Activated CD8-positive, alpha-beta T cell treated with anti-CD3 and anti-CD28 coated beads, Interleukin-2, amount 10 ng/mL, durations not matched to agents 7 days and 5 days (primary cell): ENCODE measurements around the gene LCN9. TPM values are rescaled to one million over a fixed set of nuclear protein-coding genes. Genes with fewer than 3 reads are reported as not detected.

Experiments
- ATAC-seq: fragments of 150-1000 bp; cut with Tn5 transposase; one replicate; pipeline ENCODE4 v1.10.0; 2021; ENCODE audit warnings: moderate library complexity
- CTCF ChIA-PET: fragments of 350-600 bp; sonication (Branson Sonifier 250); formaldehyde crosslinking; loops from one replicate; lab custom pipeline; 2021; ENCODE audit warnings: antibody characterized with exemption; lab: Charles Lee
- POLR2A ChIA-PET: fragments of 350-600 bp; sonication (Branson Sonifier 250); formaldehyde crosslinking; loops from one replicate; lab custom pipeline; 2021; ENCODE audit warnings: antibody characterized with exemption; lab: Charles Lee
- DNase-seq: peaks from one replicate; pipeline ENCODE4 v3.0.0-alpha.2; 2020
- H3K27ac Mint-ChIP-seq: one replicate; pipeline ENCODE4 v1.8.0; 2021; ENCODE audit warnings: mild to moderate bottlenecking, mixed read lengths
- H3K27me3 Mint-ChIP-seq: one replicate; pipeline ENCODE4 v1.8.0; 2021; ENCODE audit warnings: low read depth, mixed read lengths
- H3K36me3 Mint-ChIP-seq: one replicate; pipeline ENCODE4 v1.8.0; 2021; ENCODE audit warnings: low read depth, mixed read lengths
- H3K4me1 Mint-ChIP-seq: one replicate; pipeline ENCODE4 v1.8.0; 2021; ENCODE audit warnings: low read depth, mixed read lengths
- H3K4me3 Mint-ChIP-seq: one replicate; pipeline ENCODE4 v1.8.0; 2021; ENCODE audit warnings: mild to moderate bottlenecking, mixed read lengths
- H3K9me3 Mint-ChIP-seq: one replicate; pipeline ENCODE4 v1.8.0; 2022; ENCODE audit warnings: mixed read lengths; ENCODE audit not compliant: insufficient read depth
- total RNA-seq, 2 experiments: library from RNA; stranded (reverse); gene quantifications; one replicate each; pipeline ENCODE4 v1.2.3, GENCODE V29; 2021

Gene LCN9
- not detected for total RNA-seq

GRCh38 chr9:135662758-135663450, at the start of gene LCN9:
Gene LCN9 (plus strand): TSS chr9:135663309. CDS start chr9:135663322, 13 bp downstream.
- POLR2A ChIA-PET = no interaction called here
- Mint-ChIP-seq H3K27me3 (no peaks in the 10 kb centered on the region), H3K4me3 (no peak within 1 kb of the TSS), H3K36me3 (no peaks in the 10 kb centered on the region), H3K9me3 (no peaks in the 10 kb centered on the region), H3K27ac (no peak within 1 kb of the TSS), H3K4me1 (no peaks in the 10 kb centered on the region)
- ATAC-seq (no peak), DNase-seq (no peak)
- CTCF ChIA-PET = no interaction called here

GRCh38 chr9:135613946-135614805, 48.9 kb upstream of the LCN9 start:
- no peak for DNase-seq
- ATAC-seq = no peak
- ChIA-PET CTCF (no interaction called here), POLR2A (no interaction called here)
- no peaks in the 10 kb centered on the region for H3K4me1 Mint-ChIP-seq
- no peaks in the 10 kb centered on the region for H3K36me3 Mint-ChIP-seq
- no peaks in the 10 kb centered on the region for H3K27me3 Mint-ChIP-seq
- H3K4me3 Mint-ChIP-seq = no peak overlapping the region
- H3K9me3 Mint-ChIP-seq = no peaks in the 10 kb centered on the region
- no peak overlapping the region for H3K27ac Mint-ChIP-seq

GRCh38 chr9:135614821-135615665, 48.1 kb upstream of the LCN9 start:
- Mint-ChIP-seq H3K27ac (no peak overlapping the region), H3K4me1 (no peaks in the 10 kb centered on the region), H3K4me3 (no peak overlapping the region), H3K9me3 (no peaks in the 10 kb centered on the region), H3K36me3 (no peaks in the 10 kb centered on the region), H3K27me3 (no peaks in the 10 kb centered on the region)
- ATAC-seq = no peak
- ChIA-PET POLR2A (no interaction called here), CTCF (no interaction called here)
- no peak for DNase-seq

GRCh38 chr9:135615666-135616618, 47.2 kb upstream of the LCN9 start:
- DNase-seq (no peak), ATAC-seq (no peak)
- Mint-ChIP-seq H3K27me3 (no peaks in the 10 kb centered on the region), H3K4me1 (no peaks in the 10 kb centered on the region), H3K4me3 (no peak overlapping the region), H3K9me3 (no peaks in the 10 kb centered on the region), H3K27ac (no peak overlapping the region), H3K36me3 (no peaks in the 10 kb centered on the region)
- ChIA-PET POLR2A (no interaction called here), CTCF (no interaction called here)

GRCh38 chr9:135616619-135617537, 46.2 kb upstream of the LCN9 start:
- POLR2A ChIA-PET = no interaction called here
- Mint-ChIP-seq H3K4me1 (no peaks in the 10 kb centered on the region), H3K36me3 (no peaks in the 10 kb centered on the region), H3K4me3 (no peak overlapping the region), H3K9me3 (no peaks in the 10 kb centered on the region), H3K27me3 (no peaks in the 10 kb centered on the region), H3K27ac (no peak overlapping the region)
- ATAC-seq (no peak), DNase-seq (no peak)
- CTCF ChIA-PET = no interaction called here

GRCh38 chr9:135617538-135617900, 45.6 kb upstream of the LCN9 start:
- H3K27ac Mint-ChIP-seq = no peak overlapping the region
- H3K4me3 Mint-ChIP-seq = no peak overlapping the region
- ChIA-PET CTCF (no interaction called here), POLR2A (no interaction called here)
- ATAC-seq (no peak), DNase-seq (no peak)
- no peaks in the 10 kb centered on the region for H3K9me3 Mint-ChIP-seq
- no peaks in the 10 kb centered on the region for H3K27me3 Mint-ChIP-seq
- H3K36me3 Mint-ChIP-seq = no peaks in the 10 kb centered on the region
- H3K4me1 Mint-ChIP-seq = no peaks in the 10 kb centered on the region

GRCh38 chr9:135617991-135618411, 45.1 kb upstream of the LCN9 start:
- no peaks in the 10 kb centered on the region for H3K4me1 Mint-ChIP-seq
- POLR2A ChIA-PET = no interaction called here
- H3K27me3 Mint-ChIP-seq = no peaks in the 10 kb centered on the region
- H3K4me3 Mint-ChIP-seq = no peak overlapping the region
- ATAC-seq (no peak), DNase-seq (no peak)
- H3K9me3 Mint-ChIP-seq = no peaks in the 10 kb centered on the region
- CTCF ChIA-PET = no interaction called here
- H3K27ac Mint-ChIP-seq = no peak overlapping the region
- no peaks in the 10 kb centered on the region for H3K36me3 Mint-ChIP-seq

- H3K4me1 Mint-ChIP-seq = no peaks in the 10 kb centered on the region
- ATAC-seq (no peak), DNase-seq (no peak)
- H3K36me3 Mint-ChIP-seq = no peaks in the 10 kb centered on the region
- no peaks in the 10 kb centered on the region for H3K9me3 Mint-ChIP-seq
- CTCF ChIA-PET = no interaction called here
- POLR2A ChIA-PET = no interaction called here
- no peak overlapping the region for H3K27ac Mint-ChIP-seq
- no peak overlapping the region for H3K4me3 Mint-ChIP-seq
- H3K27me3 Mint-ChIP-seq = no peaks in the 10 kb centered on the region
Measured at GRCh38 chr9:135618866-135619598, 44.1 kb upstream of the LCN9 start.

- Mint-ChIP-seq H3K4me3 (no peak overlapping the region), H3K27ac (no peak overlapping the region), H3K27me3 (no peaks in the 10 kb centered on the region), H3K36me3 (no peaks in the 10 kb centered on the region), H3K4me1 (no peaks in the 10 kb centered on the region), H3K9me3 (no peaks in the 10 kb centered on the region)
- ChIA-PET POLR2A (no interaction called here), CTCF (no interaction called here)
- ATAC-seq (no peak), DNase-seq (no peak)
Measured at GRCh38 chr9:135619599-135619886, 43.6 kb upstream of the LCN9 start.

- no peaks in the 10 kb centered on the region for H3K36me3 Mint-ChIP-seq
- no peak overlapping the region for H3K4me3 Mint-ChIP-seq
- H3K9me3 Mint-ChIP-seq = no peaks in the 10 kb centered on the region
- no peaks in the 10 kb centered on the region for H3K27me3 Mint-ChIP-seq
- ChIA-PET CTCF (no interaction called here), POLR2A (no interaction called here)
- no peaks in the 10 kb centered on the region for H3K4me1 Mint-ChIP-seq
- no peak overlapping the region for H3K27ac Mint-ChIP-seq
- DNase-seq = no peak
- no peak for ATAC-seq
Measured at GRCh38 chr9:135620558-135620957, 42.6 kb upstream of the LCN9 start.
